Type B pancreatic cell (in vitro differentiated cells): ENCODE measurements around the gene GBP1. TPM values are rescaled to one million over a fixed set of nuclear protein-coding genes. Genes with fewer than 3 reads are reported as not detected.
A peak's percentile ranks its signal among the peaks of the same experiment; 100 is the strongest.
"Not testable (repeated sequence)": the region's sequence is repeated elsewhere in the genome, so short reads cannot be mapped to it uniquely, and the experiment has no call there.

Experiments used
- DNase-seq: peaks from one replicate; pipeline ENCODE4 v3.0.0; 2021; ENCODE audit warnings: mixed read lengths; ENCODE audit not compliant: unreplicated experiment; ENCODE audit errors: extremely low spot score
- H3K27ac Mint-ChIP-seq: 2 replicates; pipeline ENCODE4 v1.8.0; 2021; ENCODE audit warnings: mild to moderate bottlenecking, mixed read lengths
- H3K27me3 Mint-ChIP-seq: 2 replicates; pipeline ENCODE4 v1.8.0; 2021; ENCODE audit warnings: mixed read lengths
- H3K36me3 Mint-ChIP-seq: 2 replicates; pipeline ENCODE4 v1.8.0; 2021; ENCODE audit warnings: mixed read lengths
- H3K4me1 Mint-ChIP-seq: one replicate; pipeline ENCODE4 v1.8.0; 2021; ENCODE audit warnings: mixed read lengths; ENCODE audit not compliant: unreplicated experiment
- H3K4me3 Mint-ChIP-seq: 2 replicates; pipeline ENCODE4 v1.8.0; 2021; ENCODE audit warnings: mild to moderate bottlenecking, mixed read lengths
- H3K9me3 Mint-ChIP-seq: 2 replicates; pipeline ENCODE4 v1.8.0; 2021; ENCODE audit warnings: mixed read lengths
- CTCF ChIP-seq: fragments of 200-600 bp; sonication (generic); conservative IDR thresholded peaks from 2 replicates; pipeline ENCODE4 v1.5.0; 2021; ENCODE audit warnings: antibody characterized with exemption, mild to moderate bottlenecking
- total RNA-seq: library from RNA; stranded (reverse); gene quantifications from 2 replicates; pipeline ENCODE4 v1.2.1, GENCODE V29; 2021; ENCODE audit warnings: low replicate concordance

GBP1 gene
- total RNA-seq, 1 donor from 2014 or later: 16.0 TPM

GRCh38 chr1:89051300-89051954, 13.6 kb downstream of the GBP1 start:
- peaks cover 9% of the 10 kb centered on the region for H3K36me3 Mint-ChIP-seq
- no peak overlapping the region for H3K4me3 Mint-ChIP-seq
- peaks cover 6% of the 10 kb centered on the region for H3K4me1 Mint-ChIP-seq
- no peaks in the 10 kb centered on the region for H3K27me3 Mint-ChIP-seq
- DNase-seq: no peak
- TF ChIP-seq CTCF: no peak
- no peaks in the 10 kb centered on the region for H3K9me3 Mint-ChIP-seq
- no peak overlapping the region for H3K27ac Mint-ChIP-seq

- H3K36me3 Mint-ChIP-seq: peaks cover 9% of the 10 kb centered on the region
- no peak overlapping the region for H3K4me3 Mint-ChIP-seq
- no peak for TF ChIP-seq CTCF
- no peaks in the 10 kb centered on the region for H3K27me3 Mint-ChIP-seq
- no peak for DNase-seq
- H3K9me3 Mint-ChIP-seq: no peaks in the 10 kb centered on the region
- peak overlapping the region; percentile 52 for H3K27ac Mint-ChIP-seq
- peaks cover 6% of the 10 kb centered on the region for H3K4me1 Mint-ChIP-seq
Observed at GRCh38 chr1:89050649-89051033, 14.4 kb downstream of the GBP1 start.

GRCh38 chr1:89049901-89050648, 14.9 kb downstream of the GBP1 start:
- not testable (repeated sequence) for H3K4me1 Mint-ChIP-seq, H3K4me3 Mint-ChIP-seq, H3K36me3 Mint-ChIP-seq, H3K27me3 Mint-ChIP-seq, H3K9me3 Mint-ChIP-seq, DNase-seq
- H3K27ac Mint-ChIP-seq: peak overlapping the region; percentile 52

- H3K27ac Mint-ChIP-seq, H3K9me3 Mint-ChIP-seq, H3K4me1 Mint-ChIP-seq, DNase-seq, H3K36me3 Mint-ChIP-seq, H3K4me3 Mint-ChIP-seq, H3K27me3 Mint-ChIP-seq: not testable (repeated sequence)
Observed at GRCh38 chr1:89049187-89049586, 15.8 kb downstream of the GBP1 start.

- Mint-ChIP-seq H3K4me1 (peaks cover 6% of the 10 kb centered on the region), H3K36me3 (peaks cover 4% of the 10 kb centered on the region), H3K27ac (no peak overlapping the region), H3K27me3 (no peaks in the 10 kb centered on the region), H3K9me3 (no peaks in the 10 kb centered on the region), H3K4me3 (no peak overlapping the region)
- TF ChIP-seq CTCF: no peak
- no peak for DNase-seq
Observed at GRCh38 chr1:89047734-89048133, 17.3 kb downstream of the GBP1 start.

GRCh38 chr1:89046318-89047183, 18.5 kb downstream of the GBP1 start:
- H3K27ac Mint-ChIP-seq, H3K27me3 Mint-ChIP-seq, H3K4me1 Mint-ChIP-seq, DNase-seq, H3K36me3 Mint-ChIP-seq, H3K9me3 Mint-ChIP-seq, H3K4me3 Mint-ChIP-seq: not testable (repeated sequence)
